Stimulated activated CD4-positive, alpha-beta T cell treated with anti-CD3 and anti-CD28 coated beads, Interleukin-4, amount 100 ng/mL, for 24 hours (primary cell): Measurements from ENCODE around the gene RFC2.

Experiments used
- DNase-seq: peaks from one replicate; pipeline ENCODE4 v3.0.0-alpha.2; 2020

The RFC2 gene

GRCh38 chr7:74185636-74186035, 68.6 kb downstream of the RFC2 start:
- no peak for DNase-seq

GRCh38 chr7:74185016-74185415, 69.2 kb downstream of the RFC2 start:
- no peak for DNase-seq

GRCh38 chr7:74183653-74184450, 70.3 kb downstream of the RFC2 start:
- peak; percentile 27 for DNase-seq

- DNase-seq: no peak
Observed at GRCh38 chr7:74183142-74183541, 71.1 kb downstream of the RFC2 start.

- DNase-seq: no peak
Observed at GRCh38 chr7:74182453-74183090, 71.6 kb downstream of the RFC2 start.

- DNase-seq: no peak
Observed at GRCh38 chr7:74181821-74182220, 72.4 kb downstream of the RFC2 start.
